Colonic mucosa (tissue), 4 donors: Measurements from ENCODE around the gene HIPK1. TPM values are rescaled to one million over a fixed set of nuclear protein-coding genes. Genes with fewer than 3 reads are reported as not detected.

Experiments used
- DNase-seq: peaks from one replicate; pipeline ENCODE4 v3.0.0-alpha.2; 2020
- H3K27ac ChIP-seq: fragments of 200-600 bp; one replicate; pipeline ENCODE4 v1.8.0; 2021
- H3K27me3 ChIP-seq: fragments of 200-600 bp; one replicate; pipeline ENCODE4 v1.8.0; 2021
- H3K36me3 ChIP-seq: fragments of 200-600 bp; one replicate; pipeline ENCODE4 v1.8.0; 2021
- H3K4me1 ChIP-seq: fragments of 200-600 bp; one replicate; pipeline ENCODE4 v1.8.0; 2021; ENCODE audit warnings: mild to moderate bottlenecking
- H3K4me3 ChIP-seq: fragments of 200-600 bp; one replicate; pipeline ENCODE4 v1.8.0; 2021
- H3K9ac ChIP-seq, 2 donors: one replicate each; pipeline ENCODE4 v1.7.0; 2013; ENCODE audit warnings: control low read depth in 2 of 2, low read depth in 2 of 2, low read length in 2 of 2
- H3K9me3 ChIP-seq: fragments of 200-600 bp; one replicate; pipeline ENCODE4 v1.8.0; 2021
- CTCF ChIP-seq: fragments of 200-600 bp; IDR thresholded peaks from one replicate; pipeline ENCODE4 v1.8.0; 2022; ENCODE audit warnings: antibody characterized with exemption, mild to moderate bottlenecking
- intact Hi-C: fragments of 100-400 bp; cut with DNase I; formaldehyde crosslinking; loops from one replicate; pipeline ENCODE4 v1.14.1; 2022
- total RNA-seq, 2 donors: library from RNA; stranded (reverse); fragmentation: NEBNext Ultra II Directional in 1 of 2; extraction: Animal tissue kit (Norgen Biotek cat#: 25700) in 1 of 2; gene quantifications; one replicate each; pipeline ENCODE4 v1.2.1, GENCODE V29; 2021
- donor health status: healthy.
- donor health status: DM: no; HTN: no; CAD: no.
- donor health status: DM: no; HTN: no; CAD: no.

HIPK1 gene
- total RNA-seq, 2 donors from 2014 or later = 61.2 to 91.2 TPM

- Histone ChIP-seq H3K36me3 (no peaks in the 10 kb centered on the region), H3K4me1 (peaks cover 7% of the 10 kb centered on the region), H3K9me3 (no peaks in the 10 kb centered on the region), H3K27ac (no peak overlapping the region), H3K9ac (no peak overlapping the region), H3K27me3 (no peaks in the 10 kb centered on the region), H3K4me3 (no peak overlapping the region)
- DNase-seq = no peak
- TF ChIP-seq CTCF = no peak
- intact Hi-C loops = no loop called here
Observed at GRCh38 chr1:113934511-113935055, 5.5 kb downstream of the HIPK1 start.

- intact Hi-C loops = no loop called here
- no peaks in the 10 kb centered on the region for H3K27me3 ChIP-seq
- H3K27ac ChIP-seq = no peak overlapping the region
- TF ChIP-seq CTCF = no peak
- no peak for DNase-seq
- H3K4me3 ChIP-seq = no peak overlapping the region
- H3K9ac ChIP-seq = no peak overlapping the region
- H3K9me3 ChIP-seq = no peaks in the 10 kb centered on the region
- peaks cover 7% of the 10 kb centered on the region for H3K4me1 ChIP-seq
- no peaks in the 10 kb centered on the region for H3K36me3 ChIP-seq
Observed at GRCh38 chr1:113935176-113935575, 6.1 kb downstream of the HIPK1 start.

GRCh38 chr1:113935970-113936369 lies 6.8 kb downstream of the HIPK1 start:
- Histone ChIP-seq H3K9me3 (no peaks in the 10 kb centered on the region), H3K4me3 (no peak overlapping the region), H3K27me3 (no peaks in the 10 kb centered on the region), H3K27ac (no peak overlapping the region), H3K9ac (no peak overlapping the region), H3K36me3 (no peaks in the 10 kb centered on the region), H3K4me1 (peaks cover 7% of the 10 kb centered on the region)
- TF ChIP-seq CTCF = no peak
- DNase-seq = no peak
- intact Hi-C loops = no loop called here

GRCh38 chr1:113937146-113937545 lies 8.0 kb downstream of the HIPK1 start:
- Histone ChIP-seq H3K27ac (no peak overlapping the region), H3K9me3 (no peaks in the 10 kb centered on the region), H3K4me1 (peaks cover 7% of the 10 kb centered on the region), H3K27me3 (no peaks in the 10 kb centered on the region), H3K4me3 (no peak overlapping the region), H3K9ac (no peak overlapping the region), H3K36me3 (no peaks in the 10 kb centered on the region)
- no peak for TF ChIP-seq CTCF
- no peak for DNase-seq
- intact Hi-C loops = no loop called here

- H3K4me3 ChIP-seq = no peak overlapping the region
- no peak for TF ChIP-seq CTCF
- DNase-seq = no peak
- no peaks in the 10 kb centered on the region for H3K9me3 ChIP-seq
- no peaks in the 10 kb centered on the region for H3K36me3 ChIP-seq
- no peak overlapping the region for H3K27ac ChIP-seq
- peaks cover 7% of the 10 kb centered on the region for H3K4me1 ChIP-seq
- H3K27me3 ChIP-seq = no peaks in the 10 kb centered on the region
- no peak overlapping the region for H3K9ac ChIP-seq
- intact Hi-C loops = no loop called here
Observed at GRCh38 chr1:113938192-113938591, 9.1 kb downstream of the HIPK1 start.
